ENCODE data around the gene KIAA1217.
A peak's percentile ranks its signal among the peaks of the same experiment; 100 is the strongest.

KIAA1217 gene

GRCh38 chr10:24208661-24209431 lies at the start of gene KIAA1217:
Gene KIAA1217, plus strand, starts transcription at chr10:24209138. Its CDS starts 56 bp downstream, at chr10:24209194.
- peak in 2 of 3 experiments; percentile 23 to 25 for DNase-seq

GRCh38 chr10:24162206-24162985 lies 46.5 kb upstream of the KIAA1217 start:
- no peak for DNase-seq

GRCh38 chr10:24163485-24163884 lies 45.5 kb upstream of the KIAA1217 start:
- no peak for DNase-seq

GRCh38 chr10:24168258-24169170 lies 40.4 kb upstream of the KIAA1217 start:
- DNase-seq = no peak

GRCh38 chr10:24170199-24170598 lies 38.7 kb upstream of the KIAA1217 start:
- peak in 1 of 3 experiments; percentile 8 for DNase-seq

- no peak for DNase-seq
Observed at GRCh38 chr10:24172909-24173308, 36.0 kb upstream of the KIAA1217 start.

- DNase-seq = no peak
Observed at GRCh38 chr10:24174014-24174413, 34.9 kb upstream of the KIAA1217 start.

GRCh38 chr10:24176658-24177057 lies 32.3 kb upstream of the KIAA1217 start:
- DNase-seq = no peak

- no peak for DNase-seq
Observed at GRCh38 chr10:24177636-24178035, 31.3 kb upstream of the KIAA1217 start.

- no peak for DNase-seq
Observed at GRCh38 chr10:24180891-24181290, 28.0 kb upstream of the KIAA1217 start.

- DNase-seq = no peak
Observed at GRCh38 chr10:24184455-24184854, 24.5 kb upstream of the KIAA1217 start.

- DNase-seq = no peak
Observed at GRCh38 chr10:24193330-24193729, 15.6 kb upstream of the KIAA1217 start.

GRCh38 chr10:24197263-24197662 lies 11.7 kb upstream of the KIAA1217 start:
- DNase-seq = no peak

- no peak for DNase-seq
Observed at GRCh38 chr10:24201503-24202180, 7.3 kb upstream of the KIAA1217 start.

GRCh38 chr10:24202181-24202570 lies 6.8 kb upstream of the KIAA1217 start:
- DNase-seq = no peak

GRCh38 chr10:24205821-24206220 lies 3.1 kb upstream of the KIAA1217 start:
- no peak for DNase-seq

- DNase-seq = no peak
Observed at GRCh38 chr10:24206334-24206733, 2.6 kb upstream of the KIAA1217 start.

- DNase-seq = no peak
Observed at GRCh38 chr10:24206926-24207325, 2.0 kb upstream of the KIAA1217 start.

- no peak for DNase-seq
Observed at GRCh38 chr10:24207341-24207740, 1.6 kb upstream of the KIAA1217 start.

GRCh38 chr10:24207781-24208611 lies 942 bp upstream of the KIAA1217 start:
- DNase-seq = peak in 2 of 3 experiments; percentile 25 to 73

- peak in 1 of 3 experiments; percentile 23 for DNase-seq
Observed at GRCh38 chr10:24209432-24209771, 464 bp downstream of the KIAA1217 start.
